NCI-H748 (cell line): ENCODE data around the gene ADAMTS2.

ENCODE experiments used
- DNase-seq: peaks from one replicate; lab custom pipeline; 2025; ENCODE audit not compliant: unreplicated experiment; lab: John Stamatoyannopoulos, UW

ADAMTS2 gene

GRCh38 chr5:179149278-179149677 lies 196.0 kb downstream of the ADAMTS2 start:
- DNase-seq: no peak

- no peak for DNase-seq
Observed at GRCh38 chr5:179148703-179149170, 196.5 kb downstream of the ADAMTS2 start.

- no peak for DNase-seq
Observed at GRCh38 chr5:179147991-179148702, 197.1 kb downstream of the ADAMTS2 start.

DNA sequence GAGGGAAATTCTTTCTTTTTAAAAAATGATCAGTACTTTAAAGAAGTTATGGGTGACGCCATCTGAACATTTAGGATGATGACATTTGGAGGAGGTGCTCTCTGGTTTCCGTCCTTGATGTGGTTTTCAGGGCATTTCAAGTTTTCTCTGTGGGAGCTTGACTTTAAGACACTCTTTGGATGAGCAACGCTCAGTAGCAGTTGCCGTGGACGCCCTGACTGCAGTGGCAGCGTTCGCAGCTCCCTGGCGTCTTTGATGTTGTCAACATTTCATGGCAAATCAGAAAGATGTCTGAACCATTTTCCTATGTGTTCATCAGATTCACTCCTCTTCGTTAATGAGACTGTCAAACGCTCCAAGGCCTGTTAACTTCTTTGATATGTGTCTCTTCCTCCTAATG lies 199.0 kb downstream of the ADAMTS2 start:
- no peak for DNase-seq

GRCh38 chr5:179143446-179143845 lies 201.8 kb downstream of the ADAMTS2 start:
- no peak for DNase-seq

GRCh38 chr5:179142434-179143198 lies 202.6 kb downstream of the ADAMTS2 start:
- no peak for DNase-seq

DNA sequence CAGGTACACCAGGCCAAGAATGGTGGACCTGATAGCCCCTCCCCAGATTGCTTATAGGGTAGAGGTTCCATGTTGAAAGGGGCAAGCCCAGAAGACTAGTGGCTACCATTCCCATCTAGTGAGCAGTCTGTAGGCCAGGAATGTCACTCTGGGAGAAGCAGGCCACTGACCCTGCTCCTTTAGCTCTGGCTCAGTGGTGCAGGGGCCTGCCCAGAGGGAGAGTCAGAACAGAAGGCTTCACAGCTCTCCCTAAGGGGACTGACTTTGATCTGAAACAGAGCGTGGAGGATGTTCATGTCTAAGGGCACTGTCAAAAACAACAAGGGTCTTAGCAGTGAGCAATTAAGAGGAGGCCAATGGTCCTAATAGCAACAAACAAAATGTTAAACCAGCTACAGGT lies 203.4 kb downstream of the ADAMTS2 start:
- no peak for DNase-seq

DNA sequence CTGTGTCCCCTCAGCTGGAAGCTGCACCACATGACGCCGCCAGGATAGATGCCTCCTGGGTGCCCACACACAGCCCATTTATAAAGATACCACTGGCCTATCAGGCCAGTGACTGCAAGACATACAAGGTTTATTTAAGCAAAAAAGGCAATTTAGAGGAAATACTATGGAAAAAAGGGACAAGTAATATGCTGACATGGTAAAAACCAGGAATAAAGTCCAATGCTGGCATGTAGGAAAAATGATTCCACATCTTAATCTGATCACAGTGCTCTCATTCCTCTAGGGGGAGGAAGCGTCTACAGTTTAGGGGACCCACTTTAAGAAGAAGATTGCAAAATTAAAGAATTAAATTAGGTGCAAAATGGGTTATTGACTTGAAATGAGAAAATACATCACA lies 205.0 kb downstream of the ADAMTS2 start:
- DNase-seq: no peak

DNA sequence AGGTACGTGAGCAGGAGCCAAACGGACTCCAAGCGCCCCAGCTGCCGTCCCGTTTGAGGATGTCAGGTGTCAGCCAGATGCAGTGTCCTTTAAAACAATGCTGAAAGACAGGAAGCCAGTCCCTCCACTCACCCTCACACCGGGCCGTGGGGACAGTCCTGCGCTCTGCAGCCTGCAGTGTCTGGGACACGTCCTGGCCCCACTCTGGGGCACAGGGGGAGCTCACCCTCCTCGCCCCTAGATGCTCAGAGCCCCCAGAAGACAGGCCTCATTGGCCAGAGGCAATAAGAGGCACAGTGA lies 205.4 kb downstream of the ADAMTS2 start:
- no peak for DNase-seq

DNA sequence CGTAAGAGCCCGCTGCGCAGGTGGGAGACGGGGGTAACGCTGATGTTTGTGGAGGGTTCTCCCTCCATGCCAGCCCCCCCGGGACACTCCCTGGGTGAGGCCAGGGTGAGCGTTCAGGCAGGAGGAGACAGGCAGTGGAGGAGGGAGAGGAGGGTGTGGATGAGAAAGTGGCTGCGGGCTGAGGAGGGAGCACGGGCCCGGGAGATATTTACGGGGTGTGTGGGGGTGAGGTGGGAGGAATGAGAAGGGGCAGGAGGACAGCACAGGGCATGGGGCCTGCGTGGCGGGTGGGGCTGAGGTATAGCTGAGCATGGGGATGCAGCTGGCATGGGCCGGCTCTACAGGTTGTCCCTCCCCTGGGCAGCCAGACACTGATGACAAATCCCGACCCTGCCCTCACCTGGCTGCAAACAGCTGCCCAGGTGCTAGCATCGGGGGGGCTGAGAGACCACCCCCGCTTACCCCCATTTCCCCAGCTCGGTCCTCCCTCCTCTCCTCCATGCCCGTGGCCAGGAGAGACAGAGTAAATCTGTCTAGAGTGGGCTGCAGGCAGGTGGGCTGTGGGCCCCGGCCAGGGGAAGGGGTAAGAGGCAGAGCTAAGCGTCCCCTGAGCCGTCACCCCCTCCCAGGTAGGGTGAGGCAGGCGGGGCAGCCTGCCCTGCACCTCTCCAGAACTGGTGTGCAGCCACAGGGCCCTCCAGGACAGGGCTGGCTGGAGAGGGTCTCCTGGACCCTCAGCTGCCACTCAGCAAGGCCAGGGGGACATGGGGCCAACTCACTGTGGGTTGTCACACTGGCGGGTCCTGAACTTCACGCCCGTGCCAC lies 205.9 kb downstream of the ADAMTS2 start:
- DNase-seq: no peak

- DNase-seq: no peak
Observed at GRCh38 chr5:179138568-179138925, 206.7 kb downstream of the ADAMTS2 start.

- DNase-seq: no peak
Observed at GRCh38 chr5:179137643-179138567, 207.4 kb downstream of the ADAMTS2 start.

- no peak for DNase-seq
Observed at GRCh38 chr5:179137016-179137642, 208.1 kb downstream of the ADAMTS2 start.

DNA sequence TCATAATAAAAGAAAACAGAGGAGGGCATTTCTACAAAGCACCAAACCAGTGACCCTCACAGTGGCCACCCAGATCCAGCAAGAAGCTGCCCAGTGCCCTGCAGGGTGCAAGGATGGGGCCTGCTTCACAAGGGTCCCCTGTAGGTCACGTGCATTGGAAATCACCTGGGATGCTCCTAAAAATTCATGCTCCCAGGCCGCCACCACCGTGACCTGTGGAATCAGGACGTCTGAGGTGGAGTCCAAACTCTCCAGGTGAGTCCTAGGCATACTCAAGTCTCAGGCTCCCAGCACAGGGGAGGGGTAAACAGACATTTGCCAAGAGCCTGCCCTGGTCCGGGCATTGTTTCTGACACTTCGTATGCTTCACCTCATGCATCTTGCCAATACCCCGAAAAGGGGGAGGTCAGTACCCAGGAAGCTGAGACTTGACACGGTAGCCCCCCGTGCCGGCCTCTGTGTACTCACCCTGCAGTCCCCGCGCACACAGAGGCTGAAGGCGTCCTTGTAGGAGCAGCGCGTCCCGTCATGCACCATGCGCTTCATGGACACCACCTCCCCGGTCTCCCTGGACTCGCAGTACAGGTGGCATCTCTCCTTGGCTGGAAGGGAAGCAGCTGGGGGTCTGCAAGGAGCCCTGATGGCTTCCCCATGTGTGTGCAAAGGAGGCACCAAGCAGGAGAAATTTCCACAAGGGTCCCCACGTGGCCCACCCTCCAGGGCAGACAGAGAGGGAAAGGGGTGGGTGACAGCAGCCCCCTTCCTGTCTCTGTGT lies 209.6 kb downstream of the ADAMTS2 start:
- DNase-seq: no peak

GRCh38 chr5:179135006-179135405 lies 210.3 kb downstream of the ADAMTS2 start:
- no peak for DNase-seq

DNA sequence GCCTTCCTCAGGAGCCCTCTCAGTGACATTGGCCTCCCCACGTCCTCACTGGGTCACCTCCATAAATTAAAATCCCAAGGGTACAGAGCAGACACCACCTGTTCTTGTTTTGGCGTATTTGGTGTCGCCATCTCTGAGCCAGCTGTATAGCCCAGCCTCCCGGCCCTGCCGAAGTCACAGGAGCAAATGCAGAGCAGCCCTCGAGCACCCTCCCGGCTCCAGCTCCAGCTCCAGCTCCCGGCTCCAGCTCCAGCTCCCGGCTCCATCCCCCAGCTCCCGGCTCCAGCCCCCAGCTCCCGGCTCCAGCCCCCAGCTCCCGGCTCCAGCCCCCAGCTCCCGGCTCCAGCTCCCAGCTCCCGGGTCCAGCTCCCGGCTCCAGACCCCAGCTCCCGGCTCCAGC lies 210.8 kb downstream of the ADAMTS2 start:
- no peak for DNase-seq

DNA sequence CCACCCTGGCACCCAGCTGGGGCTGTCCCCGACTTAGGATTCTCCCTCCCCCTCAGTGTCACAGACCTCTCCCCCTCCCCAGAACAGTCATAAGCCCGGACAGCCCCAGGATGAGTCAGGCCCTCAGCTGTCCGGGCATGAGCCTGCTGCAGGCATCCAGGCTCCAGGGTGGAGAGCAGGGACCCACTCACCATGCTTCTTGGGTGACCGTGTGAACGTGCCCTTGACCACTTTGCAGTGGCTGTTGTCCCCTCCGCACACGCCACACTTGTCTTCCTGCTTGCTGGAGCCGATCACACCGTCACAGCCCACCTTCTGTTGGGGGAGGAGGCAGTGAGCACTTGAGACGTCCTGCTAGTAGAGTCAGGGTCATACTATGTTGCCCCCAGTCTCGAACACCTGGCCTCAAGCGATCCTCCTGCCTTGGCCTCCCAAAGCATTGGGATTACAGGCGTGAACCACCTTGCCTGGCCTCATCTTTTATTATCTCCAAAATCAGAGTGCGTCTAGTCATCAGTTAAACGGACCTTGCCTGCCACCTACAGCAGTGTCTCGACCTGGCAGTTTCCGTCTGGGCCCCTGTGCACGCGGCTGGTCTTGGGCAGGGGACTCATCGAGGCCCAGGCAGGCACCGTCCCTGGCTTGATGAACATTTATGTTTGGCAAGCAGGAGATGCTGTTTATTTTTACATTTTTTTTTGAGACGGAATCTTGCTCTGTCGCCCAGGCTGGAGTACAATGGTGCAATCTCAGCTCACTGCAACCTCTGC lies 212.5 kb downstream of the ADAMTS2 start:
- no peak for DNase-seq

GRCh38 chr5:179131886-179132585 lies 213.2 kb downstream of the ADAMTS2 start:
- no peak for DNase-seq
